ENCODE results near the gene JCAD. TPM values are rescaled to one million over a fixed set of nuclear protein-coding genes. Genes with fewer than 3 reads are reported as not detected.

Gene JCAD
- polyA plus RNA-seq, 1 donor from 2014 or later, result 2.3 TPM

DNA sequence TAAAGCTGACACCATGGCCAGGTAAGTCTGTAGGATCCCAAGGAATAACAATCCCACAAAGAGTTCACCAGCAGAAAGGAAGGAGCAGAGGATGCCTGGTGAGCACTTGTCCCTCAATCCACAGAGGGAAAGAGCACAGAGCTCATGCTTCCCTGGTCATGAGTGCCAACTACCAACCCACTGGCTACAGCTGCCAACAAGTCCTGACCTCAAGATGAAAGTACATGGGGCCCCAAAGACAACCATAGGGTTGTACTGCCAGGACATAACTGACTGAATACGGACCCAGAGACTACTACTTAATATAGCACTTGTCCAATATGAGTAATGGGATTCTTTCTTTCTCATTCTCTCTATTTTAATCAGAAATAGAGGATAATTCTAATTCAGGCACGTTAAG lies 83.3 kb downstream of the JCAD start:
- no peak overlapping the region for H2AFZ ChIP-seq (ENCODE audit: low read depth, low read length)
- no peaks in the 10 kb centered on the region for H3K36me3 ChIP-seq (ENCODE audit: insufficient read depth, low read length)
- no peaks in the 10 kb centered on the region for H3F3A ChIP-seq (ENCODE audit: insufficient read depth, low read length, poor library complexity, severe bottlenecking)
- H3K4me3 ChIP-seq (ENCODE audit: low read length), result no peak overlapping the region
- H3K27ac ChIP-seq (ENCODE audit: low read length), result no peak overlapping the region
- no peak overlapping the region for H3K9ac ChIP-seq (ENCODE audit: low read length)
- no peaks in the 10 kb centered on the region for H3K9me2 ChIP-seq (ENCODE audit: insufficient read depth, low read length)
- no peaks in the 10 kb centered on the region for H3K9me3 ChIP-seq (ENCODE audit: low read length)
- H3K4me2 ChIP-seq (ENCODE audit: low read length), result no peak overlapping the region
- H3K79me2 ChIP-seq (replicated peaks; ENCODE audit: insufficient read depth, low read length), result no peaks in the 10 kb centered on the region
- TF ChIP-seq EZH2 (IDR thresholded peaks at IDR 0.05; ENCODE audit: borderline replicate concordance, insufficient read depth, low read length, poor library complexity, severe bottlenecking) (no peak), SMC3 (conservative IDR thresholded peaks at IDR 0.05; ENCODE audit: poor library complexity) (no peak), RAD21 (conservative IDR thresholded peaks at IDR 0.05) (no peak), POLR2AphosphoS5 (IDR thresholded peaks at IDR 0.05) (no peak), TAF1 (IDR thresholded peaks at IDR 0.05; ENCODE audit: low read depth) (no peak), EP300 (conservative IDR thresholded peaks at IDR 0.05; ENCODE audit: poor library complexity, severe bottlenecking) (no peak), MXI1 (conservative IDR thresholded peaks at IDR 0.05; ENCODE audit: poor library complexity, severe bottlenecking) (no peak)
- TF ChIP-seq, protein P1, sequence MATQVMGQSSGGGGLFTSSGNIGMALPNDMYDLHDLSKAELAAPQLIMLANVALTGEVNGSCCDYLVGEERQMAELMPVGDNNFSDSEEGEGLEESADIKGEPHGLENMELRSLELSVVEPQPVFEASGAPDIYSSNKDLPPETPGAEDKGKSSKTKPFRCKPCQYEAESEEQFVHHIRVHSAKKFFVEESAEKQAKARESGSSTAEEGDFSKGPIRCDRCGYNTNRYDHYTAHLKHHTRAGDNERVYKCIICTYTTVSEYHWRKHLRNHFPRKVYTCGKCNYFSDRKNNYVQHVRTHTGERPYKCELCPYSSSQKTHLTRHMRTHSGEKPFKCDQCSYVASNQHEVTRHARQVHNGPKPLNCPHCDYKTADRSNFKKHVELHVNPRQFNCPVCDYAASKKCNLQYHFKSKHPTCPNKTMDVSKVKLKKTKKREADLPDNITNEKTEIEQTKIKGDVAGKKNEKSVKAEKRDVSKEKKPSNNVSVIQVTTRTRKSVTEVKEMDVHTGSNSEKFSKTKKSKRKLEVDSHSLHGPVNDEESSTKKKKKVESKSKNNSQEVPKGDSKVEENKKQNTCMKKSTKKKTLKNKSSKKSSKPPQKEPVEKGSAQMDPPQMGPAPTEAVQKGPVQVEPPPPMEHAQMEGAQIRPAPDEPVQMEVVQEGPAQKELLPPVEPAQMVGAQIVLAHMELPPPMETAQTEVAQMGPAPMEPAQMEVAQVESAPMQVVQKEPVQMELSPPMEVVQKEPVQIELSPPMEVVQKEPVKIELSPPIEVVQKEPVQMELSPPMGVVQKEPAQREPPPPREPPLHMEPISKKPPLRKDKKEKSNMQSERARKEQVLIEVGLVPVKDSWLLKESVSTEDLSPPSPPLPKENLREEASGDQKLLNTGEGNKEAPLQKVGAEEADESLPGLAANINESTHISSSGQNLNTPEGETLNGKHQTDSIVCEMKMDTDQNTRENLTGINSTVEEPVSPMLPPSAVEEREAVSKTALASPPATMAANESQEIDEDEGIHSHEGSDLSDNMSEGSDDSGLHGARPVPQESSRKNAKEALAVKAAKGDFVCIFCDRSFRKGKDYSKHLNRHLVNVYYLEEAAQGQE (IDR thresholded peaks at IDR 0.05; ENCODE audit: borderline replicate concordance), result no peak
- TF ChIP-seq, protein P2, sequence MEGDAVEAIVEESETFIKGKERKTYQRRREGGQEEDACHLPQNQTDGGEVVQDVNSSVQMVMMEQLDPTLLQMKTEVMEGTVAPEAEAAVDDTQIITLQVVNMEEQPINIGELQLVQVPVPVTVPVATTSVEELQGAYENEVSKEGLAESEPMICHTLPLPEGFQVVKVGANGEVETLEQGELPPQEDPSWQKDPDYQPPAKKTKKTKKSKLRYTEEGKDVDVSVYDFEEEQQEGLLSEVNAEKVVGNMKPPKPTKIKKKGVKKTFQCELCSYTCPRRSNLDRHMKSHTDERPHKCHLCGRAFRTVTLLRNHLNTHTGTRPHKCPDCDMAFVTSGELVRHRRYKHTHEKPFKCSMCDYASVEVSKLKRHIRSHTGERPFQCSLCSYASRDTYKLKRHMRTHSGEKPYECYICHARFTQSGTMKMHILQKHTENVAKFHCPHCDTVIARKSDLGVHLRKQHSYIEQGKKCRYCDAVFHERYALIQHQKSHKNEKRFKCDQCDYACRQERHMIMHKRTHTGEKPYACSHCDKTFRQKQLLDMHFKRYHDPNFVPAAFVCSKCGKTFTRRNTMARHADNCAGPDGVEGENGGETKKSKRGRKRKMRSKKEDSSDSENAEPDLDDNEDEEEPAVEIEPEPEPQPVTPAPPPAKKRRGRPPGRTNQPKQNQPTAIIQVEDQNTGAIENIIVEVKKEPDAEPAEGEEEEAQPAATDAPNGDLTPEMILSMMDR (IDR thresholded peaks at IDR 0.05; ENCODE audit: poor library complexity, severe bottlenecking), result no peak
- no peaks in the 10 kb centered on the region for H4K20me1 ChIP-seq (ENCODE audit: insufficient read depth)
- no peaks in the 10 kb centered on the region for H3K27me3 ChIP-seq (ENCODE audit: insufficient read depth, low read depth, low read length)

GRCh38 chr10:29974773-29975172 lies 84.6 kb downstream of the JCAD start:
- H3F3A ChIP-seq (ENCODE audit: insufficient read depth, low read length, poor library complexity, severe bottlenecking), result no peaks in the 10 kb centered on the region
- H3K79me2 ChIP-seq (replicated peaks; ENCODE audit: insufficient read depth, low read length), result no peaks in the 10 kb centered on the region
- H3K27me3 ChIP-seq (ENCODE audit: insufficient read depth, low read depth, low read length), result no peaks in the 10 kb centered on the region
- H3K9me3 ChIP-seq (ENCODE audit: low read length), result no peaks in the 10 kb centered on the region
- no peak overlapping the region for H3K4me3 ChIP-seq (ENCODE audit: low read length)
- TF ChIP-seq EP300 (conservative IDR thresholded peaks at IDR 0.05; ENCODE audit: poor library complexity, severe bottlenecking), result no peak
- TF ChIP-seq MXI1 (conservative IDR thresholded peaks at IDR 0.05; ENCODE audit: poor library complexity, severe bottlenecking), result no peak
- TF ChIP-seq, protein P2 (IDR thresholded peaks at IDR 0.05; ENCODE audit: poor library complexity, severe bottlenecking), result no peak
- H3K27ac ChIP-seq (ENCODE audit: low read length), result no peak overlapping the region
- no peaks in the 10 kb centered on the region for H4K20me1 ChIP-seq (ENCODE audit: insufficient read depth)
- no peaks in the 10 kb centered on the region for H3K36me3 ChIP-seq (ENCODE audit: insufficient read depth, low read length)
- H2AFZ ChIP-seq (ENCODE audit: low read depth, low read length), result no peak overlapping the region
- H3K9me2 ChIP-seq (ENCODE audit: insufficient read depth, low read length), result no peaks in the 10 kb centered on the region
- H3K9ac ChIP-seq (ENCODE audit: low read length), result no peak overlapping the region
- no peak overlapping the region for H3K4me2 ChIP-seq (ENCODE audit: low read length)
